GM23338 (cell line): ENCODE data around the gene TLE3. TPM values are rescaled to one million over a fixed set of nuclear protein-coding genes. Genes with fewer than 3 reads are reported as not detected.

Experiments
- ATAC-seq: fragments of 200-7000 bp; cut with Tn5 transposase; 3 replicates; pipeline ENCODE4 v1.9.1; 2020
- DNase-seq: peaks from one replicate; pipeline ENCODE4 v3.0.0-alpha.2; 2015; ENCODE audit warnings: low spot score
- H2AFZ ChIP-seq: fragments of 200-600 bp; sonication (generic); 2 replicates; pipeline ENCODE4 v1.8.0; 2016; ENCODE audit warnings: antibody characterized with exemption, mild to moderate bottlenecking, moderate library complexity
- H3F3A ChIP-seq: fragments of 200-600 bp; sonication (generic); replicated peaks from 2 replicates; pipeline ENCODE4 v1.8.0; 2017; ENCODE audit warnings: antibody characterized with exemption, mixed run types, low read depth
- H3K27ac ChIP-seq: fragments of 200-600 bp; sonication (generic); 2 replicates; pipeline ENCODE4 v1.6.1; 2016; ENCODE audit warnings: low read depth
- H3K27me3 ChIP-seq: fragments of 200-600 bp; sonication (generic); 2 replicates; pipeline ENCODE4 v1.8.0; 2016; ENCODE audit warnings: mild to moderate bottlenecking, mixed run types, moderate library complexity; ENCODE audit not compliant: insufficient read depth
- H3K36me3 ChIP-seq: fragments of 200-600 bp; sonication (generic); 2 replicates; pipeline ENCODE4 v1.8.0; 2016; ENCODE audit warnings: mild to moderate bottlenecking; ENCODE audit not compliant: insufficient read depth
- H3K4me1 ChIP-seq: fragments of 200-600 bp; sonication (generic); 2 replicates; pipeline ENCODE4 v1.8.0; 2016; ENCODE audit warnings: mild to moderate bottlenecking, moderate library complexity; ENCODE audit not compliant: insufficient read depth
- H3K4me2 ChIP-seq: fragments of 200-600 bp; sonication (generic); 2 replicates; pipeline ENCODE4 v1.7.1; 2017; ENCODE audit warnings: mixed run types
- H3K4me3 ChIP-seq: fragments of 200-600 bp; sonication (generic); 2 replicates; pipeline ENCODE4 v1.6.1; 2016; ENCODE audit warnings: mixed run types
- H3K79me2 ChIP-seq: fragments of 200-600 bp; sonication (generic); replicated peaks from 2 replicates; pipeline ENCODE4 v1.8.0; 2017; ENCODE audit warnings: mild to moderate bottlenecking; ENCODE audit not compliant: insufficient read depth
- H3K9me2 ChIP-seq: fragments of 200-600 bp; sonication (generic); 2 replicates; pipeline ENCODE4 v1.8.0; 2017; ENCODE audit not compliant: insufficient read depth
- H4K20me1 ChIP-seq: fragments of 200-600 bp; sonication (generic); replicated peaks from 2 replicates; pipeline ENCODE4 v1.8.0; 2017; ENCODE audit warnings: mild to moderate bottlenecking; ENCODE audit not compliant: insufficient read depth
- H3K27ac Mint-ChIP-seq: 2 replicates; pipeline ENCODE4 v1.8.0; 2020; ENCODE audit warnings: inconsistent platforms, mild to moderate bottlenecking, moderate library complexity, mixed read lengths
- H3K27me3 Mint-ChIP-seq: 3 replicates; pipeline ENCODE4 v1.8.0; 2022; ENCODE audit warnings: low read depth, mild to moderate bottlenecking, moderate library complexity, mixed read lengths, inconsistent platforms; ENCODE audit not compliant: insufficient read depth, poor library complexity
- H3K36me3 Mint-ChIP-seq: 3 replicates; pipeline ENCODE4 v1.8.0; 2021; ENCODE audit warnings: low read depth, mild to moderate bottlenecking, inconsistent platforms, moderate library complexity, mixed read lengths
- H3K4me1 Mint-ChIP-seq: 3 replicates; pipeline ENCODE4 v1.8.0; 2020; ENCODE audit warnings: mild to moderate bottlenecking, inconsistent platforms, mixed read lengths
- H3K4me3 Mint-ChIP-seq: 3 replicates; pipeline ENCODE4 v1.8.0; 2021; ENCODE audit warnings: moderate library complexity, mild to moderate bottlenecking, inconsistent platforms, mixed read lengths
- H3K9me3 Mint-ChIP-seq: 3 replicates; pipeline ENCODE4 v1.8.0; 2020; ENCODE audit warnings: moderate library complexity, mild to moderate bottlenecking, inconsistent platforms, mixed read lengths
- EZH2 ChIP-seq: fragments of 200-600 bp; sonication (generic); IDR thresholded peaks from one replicate; pipeline ENCODE4 v1.8.0; 2017; ENCODE audit warnings: antibody characterized with exemption, mild to moderate bottlenecking, low read depth; ENCODE audit not compliant: unreplicated experiment
- JUNB ChIP-seq: IDR thresholded peaks from one replicate; pipeline ENCODE4 v1.6.1; 2016; ENCODE audit warnings: antibody characterized with exemption; ENCODE audit not compliant: unreplicated experiment
- NANOG ChIP-seq: IDR thresholded peaks from 2 replicates; pipeline ENCODE4 v1.6.1; 2016; ENCODE audit warnings: antibody characterized with exemption, borderline replicate concordance
- POLR2AphosphoS5 ChIP-seq: IDR thresholded peaks from 2 replicates; pipeline ENCODE4 v1.6.1; 2016; ENCODE audit warnings: antibody characterized with exemption, low read depth
- STAT1 ChIP-seq: IDR thresholded peaks from one replicate; pipeline ENCODE4 v1.6.1; 2016; ENCODE audit warnings: antibody characterized with exemption; ENCODE audit not compliant: unreplicated experiment
- polyA plus RNA-seq: library from polyadenylated mRNA; unstranded; fragments of >200 nt; fragmentation: Nextera tagmentation; extraction: Ambion mirVana; gene quantifications from 2 replicates; pipeline ENCODE4 v1.2.1, GENCODE V29; 2016
- total RNA-seq: library from RNA; depleted of rRNA; stranded (reverse); fragments of >200 nt; shearing (Covaris generic); gene quantifications from 2 replicates; pipeline ENCODE4 v1.2.3, GENCODE V29; 2014
- TF ChIP-seq, protein P1 (sequence below): fragments of 250-450 bp; sonication (Bioruptor Pico); IDR thresholded peaks from 2 replicates; pipeline ENCODE4 v1.5.0; 2020; ENCODE audit warnings: mild to moderate bottlenecking, moderate library complexity

Gene TLE3
- total and polyA plus RNA-seq, 2 experiments from 2014 or later: 10.4 to 79.5 TPM

DNA sequence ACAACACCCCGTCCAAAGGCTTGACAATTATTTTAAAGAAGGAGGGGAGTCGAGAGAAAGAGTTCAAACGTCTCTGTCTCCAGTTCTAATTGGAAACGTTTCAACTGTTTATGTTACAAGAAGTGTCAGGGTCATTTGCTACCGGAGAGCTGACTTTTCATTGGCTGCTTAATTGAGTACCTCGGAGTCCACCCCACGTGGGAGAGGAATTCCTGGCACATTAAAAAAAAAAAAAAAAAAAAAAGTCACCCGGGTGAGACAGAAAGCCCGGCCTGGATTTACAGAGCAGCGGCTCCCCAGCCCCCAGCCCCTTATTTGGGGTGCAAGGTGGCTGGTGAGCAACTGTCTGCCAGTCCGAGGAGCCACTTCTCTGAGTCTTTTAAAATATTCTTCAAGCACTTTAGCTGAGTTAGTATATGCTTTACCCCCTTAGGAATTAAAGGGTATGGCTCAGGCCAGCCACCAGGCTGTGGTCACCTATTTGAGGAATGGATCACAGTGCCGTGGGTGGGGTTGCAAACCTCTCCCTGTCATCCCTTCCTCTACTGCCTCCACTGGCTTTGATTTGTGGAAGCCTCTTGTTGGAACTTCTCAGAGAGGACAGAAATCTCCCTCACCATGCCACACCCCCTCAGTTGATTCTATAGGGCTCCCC is 3.9 kb upstream of the TLE3 start (continued):
- TF ChIP-seq, protein P1, sequence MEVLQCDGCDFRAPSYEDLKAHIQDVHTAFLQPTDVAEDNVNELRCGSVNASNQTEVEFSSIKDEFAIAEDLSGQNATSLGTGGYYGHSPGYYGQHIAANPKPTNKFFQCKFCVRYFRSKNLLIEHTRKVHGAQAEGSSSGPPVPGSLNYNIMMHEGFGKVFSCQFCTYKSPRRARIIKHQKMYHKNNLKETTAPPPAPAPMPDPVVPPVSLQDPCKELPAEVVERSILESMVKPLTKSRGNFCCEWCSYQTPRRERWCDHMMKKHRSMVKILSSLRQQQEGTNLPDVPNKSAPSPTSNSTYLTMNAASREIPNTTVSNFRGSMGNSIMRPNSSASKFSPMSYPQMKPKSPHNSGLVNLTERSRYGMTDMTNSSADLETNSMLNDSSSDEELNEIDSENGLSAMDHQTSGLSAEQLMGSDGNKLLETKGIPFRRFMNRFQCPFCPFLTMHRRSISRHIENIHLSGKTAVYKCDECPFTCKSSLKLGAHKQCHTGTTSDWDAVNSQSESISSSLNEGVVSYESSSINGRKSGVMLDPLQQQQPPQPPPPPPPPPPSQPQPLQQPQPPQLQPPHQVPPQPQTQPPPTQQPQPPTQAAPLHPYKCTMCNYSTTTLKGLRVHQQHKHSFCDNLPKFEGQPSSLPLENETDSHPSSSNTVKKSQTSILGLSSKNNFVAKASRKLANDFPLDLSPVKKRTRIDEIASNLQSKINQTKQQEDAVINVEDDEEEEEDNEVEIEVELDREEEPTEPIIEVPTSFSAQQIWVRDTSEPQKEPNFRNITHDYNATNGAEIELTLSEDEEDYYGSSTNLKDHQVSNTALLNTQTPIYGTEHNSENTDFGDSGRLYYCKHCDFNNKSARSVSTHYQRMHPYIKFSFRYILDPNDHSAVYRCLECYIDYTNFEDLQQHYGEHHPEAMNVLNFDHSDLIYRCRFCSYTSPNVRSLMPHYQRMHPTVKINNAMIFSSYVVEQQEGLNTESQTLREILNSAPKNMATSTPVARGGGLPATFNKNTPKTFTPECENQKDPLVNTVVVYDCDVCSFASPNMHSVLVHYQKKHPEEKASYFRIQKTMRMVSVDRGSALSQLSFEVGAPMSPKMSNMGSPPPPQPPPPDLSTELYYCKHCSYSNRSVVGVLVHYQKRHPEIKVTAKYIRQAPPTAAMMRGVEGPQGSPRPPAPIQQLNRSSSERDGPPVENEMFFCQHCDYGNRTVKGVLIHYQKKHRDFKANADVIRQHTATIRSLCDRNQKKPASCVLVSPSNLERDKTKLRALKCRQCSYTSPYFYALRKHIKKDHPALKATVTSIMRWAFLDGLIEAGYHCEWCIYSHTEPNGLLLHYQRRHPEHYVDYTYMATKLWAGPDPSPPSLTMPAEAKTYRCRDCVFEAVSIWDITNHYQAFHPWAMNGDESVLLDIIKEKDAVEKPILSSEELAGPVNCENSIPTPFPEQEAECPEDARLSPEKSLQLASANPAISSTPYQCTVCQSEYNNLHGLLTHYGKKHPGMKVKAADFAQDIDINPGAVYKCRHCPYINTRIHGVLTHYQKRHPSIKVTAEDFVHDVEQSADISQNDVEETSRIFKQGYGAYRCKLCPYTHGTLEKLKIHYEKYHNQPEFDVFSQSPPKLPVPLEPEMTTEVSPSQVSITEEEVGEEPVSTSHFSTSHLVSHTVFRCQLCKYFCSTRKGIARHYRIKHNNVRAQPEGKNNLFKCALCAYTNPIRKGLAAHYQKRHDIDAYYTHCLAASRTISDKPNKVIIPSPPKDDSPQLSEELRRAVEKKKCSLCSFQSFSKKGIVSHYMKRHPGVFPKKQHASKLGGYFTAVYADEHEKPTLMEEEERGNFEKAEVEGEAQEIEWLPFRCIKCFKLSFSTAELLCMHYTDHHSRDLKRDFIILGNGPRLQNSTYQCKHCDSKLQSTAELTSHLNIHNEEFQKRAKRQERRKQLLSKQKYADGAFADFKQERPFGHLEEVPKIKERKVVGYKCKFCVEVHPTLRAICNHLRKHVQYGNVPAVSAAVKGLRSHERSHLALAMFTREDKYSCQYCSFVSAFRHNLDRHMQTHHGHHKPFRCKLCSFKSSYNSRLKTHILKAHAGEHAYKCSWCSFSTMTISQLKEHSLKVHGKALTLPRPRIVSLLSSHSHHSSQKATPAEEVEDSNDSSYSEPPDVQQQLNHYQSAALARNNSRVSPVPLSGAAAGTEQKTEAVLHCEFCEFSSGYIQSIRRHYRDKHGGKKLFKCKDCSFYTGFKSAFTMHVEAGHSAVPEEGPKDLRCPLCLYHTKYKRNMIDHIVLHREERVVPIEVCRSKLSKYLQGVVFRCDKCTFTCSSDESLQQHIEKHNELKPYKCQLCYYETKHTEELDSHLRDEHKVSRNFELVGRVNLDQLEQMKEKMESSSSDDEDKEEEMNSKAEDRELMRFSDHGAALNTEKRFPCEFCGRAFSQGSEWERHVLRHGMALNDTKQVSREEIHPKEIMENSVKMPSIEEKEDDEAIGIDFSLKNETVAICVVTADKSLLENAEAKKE (CRISPR knock-in tag): no peak
- TF ChIP-seq POLR2AphosphoS5: no peak
- no peak for TF ChIP-seq STAT1

DNA sequence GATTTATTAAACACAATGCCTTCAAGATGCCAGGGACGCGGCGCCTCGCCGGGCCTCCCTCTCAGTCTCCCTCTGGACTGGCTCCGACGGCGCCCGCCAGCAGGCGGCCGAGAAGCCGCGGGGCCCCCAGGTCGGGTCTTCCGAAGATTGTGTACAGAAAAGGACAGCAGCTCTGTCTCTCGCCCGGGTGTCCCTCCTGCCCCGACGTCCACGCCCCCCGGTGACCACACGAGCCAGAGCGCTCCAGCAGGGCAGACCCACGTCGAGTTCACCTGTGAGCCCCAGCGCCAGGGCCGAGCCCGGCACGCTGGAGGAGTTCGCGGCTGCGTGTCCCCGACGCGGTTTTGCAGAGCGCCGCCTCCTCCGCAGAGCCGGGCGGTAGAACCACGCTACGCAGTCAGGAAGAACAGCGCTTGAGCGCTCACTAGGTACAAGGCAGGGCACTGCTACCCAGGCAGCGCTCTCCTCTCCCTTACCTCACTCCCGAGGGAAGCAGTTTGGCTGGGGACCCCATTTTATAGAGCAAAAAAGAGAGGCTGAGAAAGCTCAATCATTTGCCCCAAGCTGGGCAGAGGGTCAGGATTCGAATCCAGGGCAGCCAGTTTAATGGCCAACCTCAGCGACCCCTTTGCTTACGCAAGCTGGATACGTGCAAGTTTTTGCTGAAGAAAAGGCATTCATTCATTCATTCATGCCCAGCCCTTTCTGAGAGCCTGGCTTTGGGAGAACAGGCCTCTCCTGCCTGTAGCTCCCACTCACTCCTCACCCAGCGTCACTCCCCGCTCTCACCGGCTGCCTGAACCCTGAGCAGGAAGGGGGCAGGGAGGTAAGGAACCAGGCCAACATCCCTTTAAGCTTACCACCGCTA is 3.0 kb upstream of the TLE3 start:
- Mint-ChIP-seq H3K4me1 (peaks cover 23% of the 10 kb centered on the region), H3K27ac (no peak overlapping the region), H3K4me3 (peak overlapping the region; percentile 89), H3K9me3 (peaks cover 3% of the 10 kb centered on the region; the same call in 1 of the 3 replicates), H3K36me3 (no peaks in the 10 kb centered on the region), H3K27me3 (peaks cover 37% of the 10 kb centered on the region)
- Histone ChIP-seq H3K36me3 (no peaks in the 10 kb centered on the region), H3K4me2 (peak overlapping the region; percentile 72), H3K4me3 (peak overlapping the region; percentile 44), H3K4me1 (peaks cover 24% of the 10 kb centered on the region), H3K27me3 (peaks cover 40% of the 10 kb centered on the region), H3K79me2 (peaks cover 8% of the 10 kb centered on the region), H3F3A (no peaks in the 10 kb centered on the region), H4K20me1 (no peaks in the 10 kb centered on the region), H3K9me2 (no peaks in the 10 kb centered on the region), H3K27ac (no peak overlapping the region), H2AFZ (0 out of 2 replicates have a peak overlapping the region, but pooled peaks have one; percentile 19)
- TF ChIP-seq JUNB: no peak
- no peak for TF ChIP-seq NANOG
- no peak for TF ChIP-seq STAT1
- TF ChIP-seq EZH2: no peak
- DNase-seq: peak; percentile 53
- ATAC-seq: peak; percentile 6
